NCI-H524 (cell line): ENCODE results near the gene RARA.

Experiments used
- DNase-seq, 2 experiments: peaks; one replicate each; lab custom pipeline; 2025; lab: John Stamatoyannopoulos, UW

RARA gene

GRCh38 chr17:40345161-40345993 lies 36.4 kb downstream of the RARA start:
- peak; percentile 39 to 59 for DNase-seq

GRCh38 chr17:40345994-40346764 lies 37.2 kb downstream of the RARA start:
- DNase-seq = no peak

GRCh38 chr17:40346765-40347158 lies 37.8 kb downstream of the RARA start:
- no peak for DNase-seq

GRCh38 chr17:40347319-40348135 lies 38.5 kb downstream of the RARA start:
- no peak for DNase-seq

GRCh38 chr17:40348136-40348504 lies 39.1 kb downstream of the RARA start:
- DNase-seq = no peak

- DNase-seq = no peak
Observed at GRCh38 chr17:40348562-40349476, 39.8 kb downstream of the RARA start.

GRCh38 chr17:40349477-40349894 lies 40.5 kb downstream of the RARA start:
- no peak for DNase-seq

- DNase-seq = peak in 1 of 2 experiments; percentile 44
Observed at GRCh38 chr17:40349895-40350688, 41.1 kb downstream of the RARA start.

GRCh38 chr17:40350689-40351358 lies 41.8 kb downstream of the RARA start:
- DNase-seq = peak in 1 of 2 experiments; percentile 52

GRCh38 chr17:40351359-40352236 lies 42.6 kb downstream of the RARA start:
- no peak for DNase-seq

- DNase-seq = no peak
Observed at GRCh38 chr17:40352237-40352778, 43.3 kb downstream of the RARA start.

- no peak for DNase-seq
Observed at GRCh38 chr17:40352779-40353394, 43.9 kb downstream of the RARA start.

- DNase-seq = no peak
Observed at GRCh38 chr17:40354221-40355122, 45.5 kb downstream of the RARA start.

GRCh38 chr17:40355123-40355803 lies 46.3 kb downstream of the RARA start:
- DNase-seq = peak; percentile 37 to 61

- DNase-seq = no peak
Observed at GRCh38 chr17:40355804-40356758, 47.1 kb downstream of the RARA start.
